GM12801 (cell line): Measurements from ENCODE around the gene FKRP.

ENCODE experiments used
- CTCF ChIP-seq: IDR thresholded peaks from one replicate; pipeline ENCODE4 v1.5.1; 2011; ENCODE audit warnings: control low read depth; ENCODE audit not compliant: insufficient read length; ENCODE audit errors: extremely low read depth

The FKRP gene

GRCh38 chr19:46746281-46747057 is 612 bp downstream of the FKRP start, which contains the start of gene STRN4:
STRN4 (minus strand) TSS chr19:46746450; CDS start chr19:46746430, 20 bp downstream.
- no peak for TF ChIP-seq CTCF

GRCh38 chr19:46748325-46749109 is 2.7 kb downstream of the FKRP start:
- TF ChIP-seq CTCF: no peak

- TF ChIP-seq CTCF: no peak
Measured at GRCh38 chr19:46753420-46754155, 7.7 kb downstream of the FKRP start.

GRCh38 chr19:46755077-46755852 is 9.4 kb downstream of the FKRP start:
- no peak for TF ChIP-seq CTCF

GRCh38 chr19:46755853-46756543 is 10.1 kb downstream of the FKRP start:
- TF ChIP-seq CTCF: no peak

- TF ChIP-seq CTCF: no peak
Measured at GRCh38 chr19:46756544-46756888, 10.7 kb downstream of the FKRP start.
